K562 (cell line): ENCODE data around the gene PI4K2A. TPM values are rescaled to one million over a fixed set of nuclear protein-coding genes. Genes with fewer than 3 reads are reported as not detected.

Source experiments
- ATF1 ChIP-seq, 2 experiments: fragments of 450-650 bp in 1 of 2; IDR thresholded peaks; 2 replicates each; pipeline ENCODE4 v1.6.1; 2016; ENCODE audit warnings: missing compliant biosample characterization in 1 of 2, missing genetic modification characterization in 1 of 2
- ATF7 ChIP-seq: fragments of 450-650 bp; IDR thresholded peaks from 2 replicates; pipeline ENCODE4 v1.7.1; 2014; ENCODE audit warnings: mild to moderate bottlenecking, moderate library complexity
- DPF2 ChIP-seq: fragments of 450-650 bp; IDR thresholded peaks from 2 replicates; pipeline ENCODE4 v1.6.1; 2016
- HDAC2 ChIP-seq: fragments of 450-650 bp; IDR thresholded peaks from 2 replicates; pipeline ENCODE4 v1.6.1; 2016; ENCODE audit warnings: mild to moderate bottlenecking
- HDAC3 ChIP-seq: fragments of 450-650 bp; IDR thresholded peaks from 2 replicates; pipeline ENCODE4 v1.6.1; 2018; ENCODE audit warnings: borderline replicate concordance, mild to moderate bottlenecking, moderate library complexity; ENCODE audit not compliant: partially characterized antibody
- KLF16 ChIP-seq: IDR thresholded peaks from 2 replicates; pipeline ENCODE4 v1.6.1; 2016; ENCODE audit warnings: antibody characterized with exemption
- LEF1 ChIP-seq: fragments of 450-650 bp; IDR thresholded peaks from 2 replicates; pipeline ENCODE4 v1.6.1; 2016; ENCODE audit warnings: mild to moderate bottlenecking
- MCM3 ChIP-seq: fragments of 450-650 bp; IDR thresholded peaks from 2 replicates; pipeline ENCODE4 v1.6.1; 2016
- NBN ChIP-seq: fragments of 450-650 bp; IDR thresholded peaks from 2 replicates; pipeline ENCODE4 v1.6.1; 2016; ENCODE audit warnings: low read depth, mild to moderate bottlenecking
- NFE2 ChIP-seq: IDR thresholded peaks from 2 replicates; pipeline ENCODE4 v1.6.1; 2014; ENCODE audit warnings: antibody characterized with exemption, low read depth
- NR1H2 ChIP-seq: sonication (generic); formaldehyde crosslinking; IDR thresholded peaks from 2 replicates; pipeline ENCODE4 v1.4.0; 2020; ENCODE audit warnings: mild to moderate bottlenecking, missing genetic modification reagents
- PYGO2 ChIP-seq: fragments of 450-650 bp; IDR thresholded peaks from 2 replicates; pipeline ENCODE4 v1.6.1; 2016; ENCODE audit warnings: mild to moderate bottlenecking, missing genetic modification characterization, moderate library complexity, missing compliant biosample characterization
- RAD21 ChIP-seq, 2 experiments: fragments of 250-450 bp in 1 of 2; fragments of 450-650 bp in 1 of 2; sonication (Bioruptor Pico) in 1 of 2; formaldehyde crosslinking in 1 of 2; IDR thresholded peaks in 1 of 2; conservative IDR thresholded peaks in 1 of 2; 2 replicates each; pipeline versions ENCODE4 v1.4.0 to v1.8.0; 2020 to 2022; ENCODE audit warnings: mild to moderate bottlenecking in 2 of 2, moderate library complexity in 1 of 2
- RB1 ChIP-seq: fragments of 450-650 bp; IDR thresholded peaks from 2 replicates; pipeline ENCODE4 v1.6.1; 2017; ENCODE audit warnings: low read depth, mild to moderate bottlenecking
- RCOR1 ChIP-seq, 2 experiments: IDR thresholded peaks; 2 replicates each; pipeline ENCODE4 v1.6.1; 2012; ENCODE audit warnings: low read depth in 2 of 2, low read length in 2 of 2, borderline replicate concordance in 1 of 2, improper control_type of control experiment in 1 of 2
- ZFP36 ChIP-seq: fragments of 150-350 bp; IDR thresholded peaks from 2 replicates; pipeline ENCODE4 v1.6.1; 2018; ENCODE audit warnings: low read length, low read depth; ENCODE audit not compliant: partially characterized antibody
- ZNF175 ChIP-seq: fragments of 200-800 bp; sonication (Bioruptor generic); IDR thresholded peaks from 2 replicates; pipeline ENCODE4 v1.6.1; 2016; ENCODE audit warnings: low read depth, mild to moderate bottlenecking, missing genetic modification characterization, missing compliant biosample characterization
- ZNF324 ChIP-seq: fragments of 250-450 bp; sonication (Bioruptor Pico); IDR thresholded peaks from 2 replicates; pipeline ENCODE4 v1.4.0; 2020; ENCODE audit warnings: mild to moderate bottlenecking
- ZNF696 ChIP-seq: fragments of 250-450 bp; sonication (Bioruptor Pico); conservative IDR thresholded peaks from 2 replicates; pipeline ENCODE4 v1.4.0; 2020; ENCODE audit warnings: mild to moderate bottlenecking, moderate library complexity
- ZNF75A ChIP-seq: fragments of 450-650 bp; formaldehyde crosslinking; IDR thresholded peaks from 2 replicates; pipeline ENCODE4 v1.4.0; 2020; ENCODE audit warnings: mild to moderate bottlenecking
- polyA plus RNA-seq, 8 experiments: library from polyadenylated mRNA; depleted of rRNA in 4 of 8; stranded (reverse) in 5 of 8; unstranded in 3 of 8; fragments of >200 nt; fragmentation: Nextera tagmentation in 2 of 8; fragmentation: Illumina TruSeq in 1 of 8; extraction: Ambion mirVana in 2 of 8; extraction: Trizol in 1 of 8; gene quantifications; 2 replicates each; pipeline versions ENCODE4 v1.2.1 to v1.2.3, GENCODE V29; 2011 to 2014; ENCODE audit warnings: inconsistent platforms in 1 of 8, missing spikeins in 1 of 8
- total RNA-seq, 7 experiments: library from RNA; depleted of rRNA in 6 of 7; stranded (reverse); fragments of >200 nt in 6 of 7; fragmentation: Illumina TruSeq in 2 of 7; extraction: Trizol in 2 of 7; gene quantifications; 2 replicates each; pipeline versions ENCODE4 v1.2.1 to v1.2.3, GENCODE V29; 2011 to 2021; ENCODE audit warnings: low replicate concordance in 1 of 7
- TF ChIP-seq, protein P1 (sequence below): fragments of 250-450 bp; sonication (Bioruptor Pico); IDR thresholded peaks from 2 replicates; pipeline ENCODE4 v1.8.0; 2021; ENCODE audit warnings: moderate library complexity, mild to moderate bottlenecking, inconsistent platforms
- TF ChIP-seq, protein P2 (sequence below): fragments of 450-650 bp; formaldehyde crosslinking; IDR thresholded peaks from 2 replicates; pipeline ENCODE4 v1.4.0; 2020; ENCODE audit warnings: mild to moderate bottlenecking, moderate library complexity
- TF ChIP-seq, protein P3 (sequence below): IDR thresholded peaks from 2 replicates; pipeline ENCODE4 v1.6.1; 2011; ENCODE audit warnings: borderline replicate concordance, low read depth, mild to moderate bottlenecking, moderate library complexity, low read length; ENCODE audit not compliant: insufficient read depth, poor library complexity, severe bottlenecking
- TF ChIP-seq, protein P4 (sequence below), 2 experiments: fragments of 200-800 bp in 1 of 2; sonication (Bioruptor generic) in 1 of 2; sonication (generic) in 1 of 2; formaldehyde crosslinking in 1 of 2; IDR thresholded peaks in 1 of 2; conservative IDR thresholded peaks in 1 of 2; 2 replicates each; pipeline versions ENCODE4 v1.5.0 to v1.6.1; 2016 to 2020; ENCODE audit warnings: missing compliant biosample characterization in 1 of 2, missing genetic modification characterization in 1 of 2, missing genetic modification reagents in 1 of 2

The PI4K2A gene
- total and polyA plus RNA-seq, 9 of the 15 experiments (the other 6 are each of a cell fraction or from before 2014, with no cell fraction given) = 4.4 to 28.4 (median 16.5) TPM

DNA sequence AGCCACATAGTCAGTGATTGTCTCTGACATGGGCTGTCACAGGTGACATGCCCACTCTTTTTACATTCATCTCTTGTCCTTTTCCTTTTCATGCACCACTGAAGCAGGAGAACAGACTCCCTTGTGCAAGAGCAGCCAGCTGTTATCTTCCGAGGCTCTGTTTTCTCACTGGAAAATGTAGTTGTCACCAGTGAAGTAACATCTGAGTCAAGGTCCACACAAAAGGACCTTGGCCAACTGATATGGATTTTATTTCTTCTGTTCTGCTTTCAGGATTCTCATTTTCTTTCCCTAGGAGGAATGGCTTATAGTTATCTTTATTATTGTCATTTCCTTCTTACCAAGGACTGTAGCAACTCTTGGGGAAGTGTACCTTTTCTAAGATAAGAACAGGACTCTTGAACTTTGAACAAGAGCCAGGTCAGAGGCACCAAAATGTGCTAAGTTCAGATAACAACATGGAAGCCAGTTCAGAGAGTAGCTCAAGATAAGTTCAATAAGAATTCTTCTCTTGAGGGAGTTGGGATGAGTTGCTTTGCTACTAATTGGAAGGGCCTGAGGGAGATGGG lies 23.9 kb downstream of the PI4K2A start (continued):
- TF ChIP-seq RAD21 (CRISPR knock-in tag; conservative IDR thresholded peaks at IDR 0.05 in 1 of 2, IDR thresholded peaks at IDR 0.05 in 1 of 2) (no peak; a peak in 1 of 4 replicates), HDAC3 (peak; percentile 72), ZNF175 (no peak), ZNF75A (CRISPR knock-in tag) (no peak), DPF2 (peak; percentile 97), ATF7 (peak; percentile 62; the same call in 1 of the 2 replicates), RB1 (no peak), NBN (peak; percentile 48; the same call in 1 of the 2 replicates), ZNF324 (no peak), ZFP36 (no peak), PYGO2 (tag) (no peak), NR1H2 (CRISPR knock-in tag) (no peak), LEF1 (peak; percentile 88; the same call in 1 of the 2 replicates), KLF16 (peak; percentile 88), HDAC2 (peak; percentile 91), NFE2 (0 out of 2 replicates have a peak, but pooled peaks have one; percentile 22), ZNF696 (CRISPR knock-in tag) (no peak), MCM3 (no peak), ATF1 (CRISPR knock-in tag; IDR thresholded peaks at IDR 0.05) (no peak), ATF1 (tag; IDR thresholded peaks at IDR 0.05) (peak; percentile 30; the same call in 1 of the 2 replicates), RCOR1 (IDR thresholded peaks at IDR 0.05; ENCODE audit: borderline replicate concordance in 1 of 2, low read depth in 2 of 2, low read length in 2 of 2) (peak; percentile 67 to 85; a peak in 3 of 4 replicates)
- TF ChIP-seq, protein P1, sequence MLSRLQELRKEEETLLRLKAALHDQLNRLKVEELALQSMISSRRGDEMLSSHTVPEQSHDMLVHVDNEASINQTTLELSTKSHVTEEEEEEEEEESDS (CRISPR knock-in tag) = no peak
- TF ChIP-seq, protein P2, sequence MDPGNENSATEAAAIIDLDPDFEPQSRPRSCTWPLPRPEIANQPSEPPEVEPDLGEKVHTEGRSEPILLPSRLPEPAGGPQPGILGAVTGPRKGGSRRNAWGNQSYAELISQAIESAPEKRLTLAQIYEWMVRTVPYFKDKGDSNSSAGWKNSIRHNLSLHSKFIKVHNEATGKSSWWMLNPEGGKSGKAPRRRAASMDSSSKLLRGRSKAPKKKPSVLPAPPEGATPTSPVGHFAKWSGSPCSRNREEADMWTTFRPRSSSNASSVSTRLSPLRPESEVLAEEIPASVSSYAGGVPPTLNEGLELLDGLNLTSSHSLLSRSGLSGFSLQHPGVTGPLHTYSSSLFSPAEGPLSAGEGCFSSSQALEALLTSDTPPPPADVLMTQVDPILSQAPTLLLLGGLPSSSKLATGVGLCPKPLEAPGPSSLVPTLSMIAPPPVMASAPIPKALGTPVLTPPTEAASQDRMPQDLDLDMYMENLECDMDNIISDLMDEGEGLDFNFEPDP (CRISPR knock-in tag) = no peak
- TF ChIP-seq, protein P3, sequence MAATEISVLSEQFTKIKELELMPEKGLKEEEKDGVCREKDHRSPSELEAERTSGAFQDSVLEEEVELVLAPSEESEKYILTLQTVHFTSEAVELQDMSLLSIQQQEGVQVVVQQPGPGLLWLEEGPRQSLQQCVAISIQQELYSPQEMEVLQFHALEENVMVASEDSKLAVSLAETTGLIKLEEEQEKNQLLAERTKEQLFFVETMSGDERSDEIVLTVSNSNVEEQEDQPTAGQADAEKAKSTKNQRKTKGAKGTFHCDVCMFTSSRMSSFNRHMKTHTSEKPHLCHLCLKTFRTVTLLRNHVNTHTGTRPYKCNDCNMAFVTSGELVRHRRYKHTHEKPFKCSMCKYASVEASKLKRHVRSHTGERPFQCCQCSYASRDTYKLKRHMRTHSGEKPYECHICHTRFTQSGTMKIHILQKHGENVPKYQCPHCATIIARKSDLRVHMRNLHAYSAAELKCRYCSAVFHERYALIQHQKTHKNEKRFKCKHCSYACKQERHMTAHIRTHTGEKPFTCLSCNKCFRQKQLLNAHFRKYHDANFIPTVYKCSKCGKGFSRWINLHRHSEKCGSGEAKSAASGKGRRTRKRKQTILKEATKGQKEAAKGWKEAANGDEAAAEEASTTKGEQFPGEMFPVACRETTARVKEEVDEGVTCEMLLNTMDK = no peak
- TF ChIP-seq, protein P4, sequence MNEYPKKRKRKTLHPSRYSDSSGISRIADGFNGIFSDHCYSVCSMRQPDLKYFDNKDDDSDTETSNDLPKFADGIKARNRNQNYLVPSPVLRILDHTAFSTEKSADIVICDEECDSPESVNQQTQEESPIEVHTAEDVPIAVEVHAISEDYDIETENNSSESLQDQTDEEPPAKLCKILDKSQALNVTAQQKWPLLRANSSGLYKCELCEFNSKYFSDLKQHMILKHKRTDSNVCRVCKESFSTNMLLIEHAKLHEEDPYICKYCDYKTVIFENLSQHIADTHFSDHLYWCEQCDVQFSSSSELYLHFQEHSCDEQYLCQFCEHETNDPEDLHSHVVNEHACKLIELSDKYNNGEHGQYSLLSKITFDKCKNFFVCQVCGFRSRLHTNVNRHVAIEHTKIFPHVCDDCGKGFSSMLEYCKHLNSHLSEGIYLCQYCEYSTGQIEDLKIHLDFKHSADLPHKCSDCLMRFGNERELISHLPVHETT (CRISPR knock-in tag; conservative IDR thresholded peaks at IDR 0.05 in 1 of 2, IDR thresholded peaks at IDR 0.05 in 1 of 2) = peak in 1 of 2 experiments; percentile 53; a peak in 1 of 4 replicates
